GM21381 (cell line): Measurements from ENCODE around the gene REPS1.
"Not testable (repeated sequence)": the region's sequence is repeated elsewhere in the genome, so short reads cannot be mapped to it uniquely, and the experiment has no call there.

Experiments used
- ATAC-seq: cut with Tn5 transposase; IDR thresholded peaks from one replicate; pipeline ENCODE4 v1.9.1; 2021; ENCODE audit warnings: mild to moderate bottlenecking, moderate library complexity; ENCODE audit not compliant: unreplicated experiment

REPS1 gene

GRCh38 chr6:138987643-138988468 is at the start of gene REPS1:
REPS1 (minus strand) TSS chr6:138988253; CDS start chr6:138987682, 571 bp downstream.
- ATAC-seq, result peak; percentile 88

DNA sequence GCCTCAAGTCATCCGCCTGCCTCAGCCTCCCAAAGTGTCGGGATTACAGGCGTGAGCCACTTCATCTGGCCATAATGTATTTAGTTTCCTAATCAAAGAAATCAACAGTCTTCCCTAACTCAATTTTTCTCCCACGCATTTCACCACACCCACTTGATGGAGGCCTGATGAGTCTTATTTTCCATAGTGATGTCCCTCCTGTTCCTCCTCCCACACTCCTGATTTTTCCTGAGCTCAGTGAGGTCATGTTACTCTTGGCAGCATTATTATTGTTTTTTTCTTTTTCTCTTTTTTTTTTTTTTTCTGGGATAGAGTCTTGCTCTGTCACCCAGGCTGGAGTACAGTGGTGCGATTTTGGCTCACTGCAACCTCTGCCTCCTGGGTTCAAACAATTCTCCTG is 49.4 kb upstream of the REPS1 start:
- no peak for ATAC-seq

- ATAC-seq, result peak; percentile 40
Measured at GRCh38 chr6:139030228-139030963, 42.3 kb upstream of the REPS1 start.

DNA sequence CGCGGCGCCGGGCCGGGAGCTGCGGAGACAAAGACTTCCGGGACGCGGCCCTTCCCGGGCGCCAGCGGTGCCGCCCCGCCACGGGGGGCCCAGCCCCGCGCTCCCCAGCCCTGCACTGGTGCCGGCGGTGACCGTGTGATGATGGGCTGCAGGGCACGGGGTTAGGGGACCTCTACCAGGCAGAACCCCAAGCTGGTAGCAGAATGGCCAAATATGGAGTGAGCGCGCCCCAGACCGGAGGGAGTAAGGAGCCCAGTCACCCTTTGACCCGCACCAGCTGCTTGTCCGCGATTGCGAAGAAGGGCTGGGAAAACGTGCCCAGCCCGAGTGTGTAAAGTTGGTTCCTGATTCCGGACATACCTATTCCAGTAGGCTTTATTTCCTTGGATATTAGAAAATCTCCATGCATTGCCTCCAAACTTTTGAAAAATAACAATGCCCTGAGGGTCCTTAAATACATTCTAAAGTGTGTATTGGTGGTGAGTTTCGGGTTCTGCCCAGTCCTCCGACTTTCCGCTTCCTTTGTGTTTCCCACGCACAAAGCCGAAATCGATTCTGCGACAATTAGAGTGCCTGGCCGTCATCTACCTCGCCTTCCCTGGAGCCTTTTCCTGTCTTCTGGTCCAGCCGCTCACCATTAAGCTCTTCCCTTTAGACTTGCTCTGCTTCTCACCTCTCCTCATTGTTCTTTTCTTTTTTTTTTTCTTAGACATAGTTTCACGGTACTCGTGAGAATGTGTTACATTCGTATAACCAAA is 41.6 kb upstream of the REPS1 start:
- peak; percentile 34 for ATAC-seq

GRCh38 chr6:139028658-139029469 is 40.8 kb upstream of the REPS1 start, which contains the start of gene ABRACL:
ABRACL (plus strand) TSS chr6:139028745; CDS start chr6:139034161, 5,416 bp downstream.
- ATAC-seq, result peak; percentile 61

DNA sequence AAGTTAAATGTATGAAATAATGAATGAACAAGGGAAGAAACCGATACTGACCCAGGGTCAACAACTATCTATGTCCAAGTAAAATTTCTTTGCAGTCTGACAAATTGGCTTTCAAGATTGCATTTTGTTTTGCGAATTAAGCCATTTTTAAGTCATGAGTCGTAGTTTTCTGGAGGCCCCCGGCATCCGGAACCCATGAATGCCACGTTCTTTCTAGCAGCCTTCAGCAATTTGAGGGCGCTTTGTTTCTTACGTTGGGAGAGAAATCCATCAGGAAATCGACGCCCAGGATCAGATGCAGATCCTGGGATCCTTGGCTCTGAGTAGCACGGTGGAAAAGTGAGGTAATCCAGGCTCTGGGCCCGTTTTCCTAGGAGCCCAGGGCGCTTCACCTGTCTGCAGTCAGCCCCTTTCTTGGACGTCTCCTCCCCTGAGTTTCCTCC is 40.2 kb upstream of the REPS1 start:
- peak; percentile 0 for ATAC-seq

GRCh38 chr6:139027620-139028182 is 39.6 kb upstream of the REPS1 start:
- no peak for ATAC-seq

DNA sequence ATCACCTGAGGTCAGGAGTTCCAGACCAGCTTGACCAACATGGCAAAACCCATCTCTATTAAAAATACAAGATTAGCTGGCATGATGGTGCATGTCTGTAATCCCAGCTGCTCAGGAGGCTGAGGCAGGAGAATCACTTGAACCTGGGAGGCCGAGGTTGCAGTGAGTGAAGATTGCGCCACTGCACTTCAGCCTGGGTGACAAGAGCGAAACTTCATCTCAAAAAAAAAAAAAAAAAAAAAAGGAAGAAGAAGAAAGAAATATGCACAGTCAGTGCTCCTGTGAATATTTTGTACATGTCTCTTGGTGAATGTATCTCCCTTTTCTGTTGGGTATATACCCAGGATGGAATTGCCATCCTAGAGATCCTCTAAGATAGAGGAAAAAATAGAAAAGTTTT is 37.4 kb upstream of the REPS1 start:
- not testable (repeated sequence) for ATAC-seq

DNA sequence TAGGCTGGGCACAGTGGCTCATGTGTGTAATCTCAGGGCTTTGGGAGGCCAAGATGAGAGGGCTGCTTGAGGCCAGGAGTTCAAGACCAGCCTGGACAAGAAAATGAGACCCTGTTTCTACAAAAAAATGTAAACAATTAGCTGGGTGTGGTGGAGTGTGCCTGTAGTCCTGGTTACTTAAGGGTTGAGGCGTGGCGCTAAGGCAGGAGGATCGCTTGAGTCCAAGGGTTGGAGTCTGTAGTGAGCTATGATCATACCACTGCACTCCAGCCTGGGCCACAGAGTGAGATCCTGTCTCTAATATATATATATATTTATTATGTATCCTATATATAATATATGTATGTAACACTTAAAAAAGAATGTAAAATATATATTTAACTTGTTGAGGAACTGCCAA is 32.6 kb upstream of the REPS1 start:
- ATAC-seq, result no peak

GRCh38 chr6:139019722-139020121 is 31.7 kb upstream of the REPS1 start:
- no peak for ATAC-seq

- ATAC-seq, result no peak
Measured at GRCh38 chr6:139017227-139017626, 29.2 kb upstream of the REPS1 start.

DNA sequence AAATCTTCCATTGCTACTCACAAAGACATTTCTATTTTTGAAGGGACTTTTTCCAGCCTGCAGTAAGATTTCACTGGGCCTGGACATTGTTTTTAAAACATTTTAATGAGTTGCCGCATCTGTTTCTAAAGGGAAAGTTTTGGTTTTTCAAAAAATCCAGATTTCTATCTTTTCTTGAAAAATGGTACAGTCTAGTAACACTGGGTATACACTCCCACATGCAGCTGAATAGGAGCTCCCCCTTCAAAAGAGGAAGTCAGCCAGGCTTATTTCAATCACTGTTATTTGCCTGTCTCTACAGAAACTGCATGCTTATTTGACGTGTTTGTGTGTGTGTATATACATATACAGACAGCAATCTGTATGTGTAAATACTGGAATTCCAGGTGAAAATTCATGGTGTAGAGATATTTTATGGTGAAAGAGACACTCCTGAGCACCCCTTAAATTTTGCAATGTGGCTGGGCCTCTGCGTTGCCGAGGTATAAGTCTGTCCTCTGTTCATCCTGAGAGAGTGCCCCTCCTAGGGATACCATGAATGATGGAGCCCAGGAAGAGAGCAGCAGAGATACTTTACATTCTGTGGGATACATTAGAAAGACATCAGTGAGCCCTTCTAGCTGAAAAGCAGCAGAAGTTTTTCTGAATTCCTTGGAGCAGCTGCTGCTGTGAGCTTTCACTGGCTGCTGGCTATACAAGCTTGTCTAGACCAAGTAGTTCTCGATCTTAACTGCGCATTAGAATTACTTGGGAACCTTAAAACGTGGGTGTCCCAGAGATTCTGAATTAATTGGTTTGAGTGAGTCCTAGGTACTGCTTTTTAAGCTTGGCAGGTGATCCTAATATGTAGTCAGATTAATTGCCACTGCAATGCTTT is 28.5 kb upstream of the REPS1 start:
- peak; percentile 58 for ATAC-seq

- no peak for ATAC-seq
Measured at GRCh38 chr6:139014945-139015344, 26.9 kb upstream of the REPS1 start.

DNA sequence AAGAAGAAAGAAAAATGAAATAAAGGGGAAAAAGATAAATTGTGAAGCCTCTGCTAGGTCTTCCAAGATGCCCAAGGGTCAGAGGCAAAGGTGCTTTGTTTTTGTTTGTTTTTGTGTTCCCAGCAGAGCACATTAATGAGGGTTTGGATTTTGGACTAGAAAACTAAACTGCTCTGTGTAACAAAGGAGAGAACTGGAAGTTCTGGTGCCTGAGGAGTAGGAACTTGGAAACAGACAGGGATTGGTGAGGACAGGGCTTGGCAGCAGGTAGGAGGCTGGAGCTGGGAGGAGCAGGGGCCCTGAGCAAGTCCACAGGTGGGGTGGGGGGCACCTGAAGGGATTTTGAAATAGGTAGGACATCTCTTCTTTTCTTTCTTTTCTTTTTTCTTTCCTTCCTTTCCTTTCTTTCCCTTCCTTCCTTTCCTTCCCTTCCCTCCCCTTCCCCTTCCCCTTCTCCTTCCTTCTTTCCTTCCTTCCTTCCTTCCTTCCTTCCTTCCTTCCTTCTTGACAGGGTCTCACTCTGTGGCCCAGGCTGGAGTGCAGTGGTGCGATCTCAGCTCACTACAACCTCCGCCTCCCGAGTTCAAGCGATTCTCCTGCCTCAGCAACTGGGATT is 25.2 kb upstream of the REPS1 start:
- no peak for ATAC-seq

DNA sequence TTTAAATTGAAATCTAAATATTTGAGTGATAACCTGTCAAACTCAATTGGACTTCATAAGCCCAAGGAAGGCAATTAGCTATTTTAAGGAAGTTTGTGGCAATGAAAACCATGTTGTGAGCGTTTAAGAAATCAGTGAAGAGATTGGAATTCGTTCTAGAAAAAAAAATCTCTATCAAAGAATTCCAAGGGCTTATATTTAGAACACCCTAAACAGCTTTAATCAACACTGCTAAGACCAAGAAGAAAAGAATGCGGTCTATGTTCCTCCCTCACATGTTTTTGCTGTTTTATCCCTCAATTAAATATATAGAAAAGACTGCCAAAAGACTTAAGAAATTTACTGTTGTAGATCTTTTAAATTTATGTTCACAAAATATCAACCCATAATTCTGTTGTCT is 23.9 kb upstream of the REPS1 start:
- ATAC-seq, result no peak

- ATAC-seq, result no peak
Measured at GRCh38 chr6:139010674-139011073, 22.6 kb upstream of the REPS1 start.

- no peak for ATAC-seq
Measured at GRCh38 chr6:139008117-139008516, 20.1 kb upstream of the REPS1 start.

- ATAC-seq, result no peak
Measured at GRCh38 chr6:139007428-139007827, 19.4 kb upstream of the REPS1 start.

GRCh38 chr6:139006477-139006876 is 18.4 kb upstream of the REPS1 start:
- ATAC-seq, result no peak
